Measurements from ENCODE around the gene ANKRD62. TPM values are rescaled to one million over a fixed set of nuclear protein-coding genes. Genes with fewer than 3 reads are reported as not detected.
"Not testable (repeated sequence)": the region's sequence is repeated elsewhere in the genome, so short reads cannot be mapped to it uniquely, and the experiment has no call there.

Gene ANKRD62
- total RNA-seq, 4 donors from 2014 or later = 0.13 TPM; not detected in 3

DNA sequence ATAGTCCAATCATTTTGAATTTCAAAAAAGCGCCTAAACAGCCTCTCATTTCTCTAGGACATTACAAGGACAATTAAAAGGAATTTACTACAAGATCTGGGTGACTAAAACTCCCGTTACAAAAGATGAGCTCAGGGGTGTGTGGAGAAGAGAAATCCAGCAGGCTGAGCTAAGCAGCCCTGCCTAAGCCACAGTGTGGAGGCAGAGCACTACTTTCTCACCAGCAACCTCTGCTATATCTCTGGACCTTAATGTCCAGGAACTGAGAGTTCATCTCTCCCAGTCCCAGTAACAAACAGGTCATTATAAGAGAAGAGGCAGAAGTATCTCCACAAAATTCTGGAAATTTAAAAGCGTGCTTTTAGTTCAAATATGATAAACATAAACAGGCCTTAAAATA lies 18.9 kb upstream of the ANKRD62 start:
- intact Hi-C loops (cut with DNase I) = no loop called here
- no peak for TF ChIP-seq POLR2A (IDR thresholded peaks at IDR 0.05)
- TF ChIP-seq, protein P1, sequence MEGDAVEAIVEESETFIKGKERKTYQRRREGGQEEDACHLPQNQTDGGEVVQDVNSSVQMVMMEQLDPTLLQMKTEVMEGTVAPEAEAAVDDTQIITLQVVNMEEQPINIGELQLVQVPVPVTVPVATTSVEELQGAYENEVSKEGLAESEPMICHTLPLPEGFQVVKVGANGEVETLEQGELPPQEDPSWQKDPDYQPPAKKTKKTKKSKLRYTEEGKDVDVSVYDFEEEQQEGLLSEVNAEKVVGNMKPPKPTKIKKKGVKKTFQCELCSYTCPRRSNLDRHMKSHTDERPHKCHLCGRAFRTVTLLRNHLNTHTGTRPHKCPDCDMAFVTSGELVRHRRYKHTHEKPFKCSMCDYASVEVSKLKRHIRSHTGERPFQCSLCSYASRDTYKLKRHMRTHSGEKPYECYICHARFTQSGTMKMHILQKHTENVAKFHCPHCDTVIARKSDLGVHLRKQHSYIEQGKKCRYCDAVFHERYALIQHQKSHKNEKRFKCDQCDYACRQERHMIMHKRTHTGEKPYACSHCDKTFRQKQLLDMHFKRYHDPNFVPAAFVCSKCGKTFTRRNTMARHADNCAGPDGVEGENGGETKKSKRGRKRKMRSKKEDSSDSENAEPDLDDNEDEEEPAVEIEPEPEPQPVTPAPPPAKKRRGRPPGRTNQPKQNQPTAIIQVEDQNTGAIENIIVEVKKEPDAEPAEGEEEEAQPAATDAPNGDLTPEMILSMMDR (IDR thresholded peaks at IDR 0.05) = peak in 1 of 6 experiments; percentile 22
- Histone ChIP-seq H3K27me3 (no peaks in the 10 kb centered on the region), H3K27ac (no peak overlapping the region), H3K4me1 (peaks cover 6 to 8% of the 10 kb centered on the region in 2 donors), H3K36me3 (no peaks in the 10 kb centered on the region), H3K9me3 (no peaks in the 10 kb centered on the region), H3K4me3 (replicated peaks in 1 of 3) (no peak overlapping the region)
- DNase-seq = no peak
- 89 to 92% methylated on average over 3 of the region's 3 CpGs for whole genome bisulfite sequencing, 2 donors

DNA sequence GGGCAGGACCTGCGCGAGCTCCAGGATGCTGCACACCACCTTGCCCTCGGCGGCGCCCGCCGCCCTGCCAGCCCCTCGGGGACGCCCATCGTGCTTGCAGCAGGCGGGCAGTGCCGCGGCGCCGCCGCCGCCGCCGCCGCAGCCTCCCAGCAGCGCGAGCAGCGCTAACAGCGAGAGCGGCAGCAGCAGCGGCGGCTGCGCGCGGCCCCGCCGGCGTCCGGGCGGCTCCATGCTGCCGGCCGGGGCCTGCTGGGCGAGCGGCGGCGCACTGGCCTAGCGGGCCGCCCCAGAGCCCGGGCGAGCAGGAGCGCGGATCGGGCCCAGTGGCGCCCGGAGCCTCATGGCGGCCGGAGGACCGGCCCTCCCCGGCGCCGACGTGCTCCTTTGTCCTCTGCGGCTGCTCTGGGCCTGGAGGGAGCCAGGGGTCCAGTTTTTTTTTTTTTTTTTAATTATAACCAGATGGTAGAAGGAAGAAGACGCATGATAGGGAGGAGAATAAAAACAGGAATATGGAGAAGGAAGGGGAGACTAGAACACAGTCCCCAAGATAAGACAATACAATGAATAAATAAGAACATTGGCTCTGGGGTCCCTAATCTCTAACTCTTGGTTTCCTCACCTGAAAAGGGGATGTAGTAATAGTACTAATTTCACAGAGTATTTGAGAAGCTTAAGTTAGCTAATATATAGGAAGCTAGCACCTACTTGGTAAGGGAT lies 17.1 kb upstream of the ANKRD62 start:
- H3K27ac ChIP-seq = peak overlapping the region in 2 of 3 donors; percentile 49 to 75
- no peaks in the 10 kb centered on the region for H3K9me3 ChIP-seq
- H3K4me1 ChIP-seq = peaks cover 14 to 17% of the 10 kb centered on the region in 2 donors
- no peaks in the 10 kb centered on the region for H3K27me3 ChIP-seq
- no peaks in the 10 kb centered on the region for H3K36me3 ChIP-seq
- 36 to 51% methylated on average over 11 to 23 of the region's 59 CpGs for WGBS, 2 donors
- H3K4me3 ChIP-seq (replicated peaks in 1 of 3) = no peak overlapping the region
- intact Hi-C loops (cut with DNase I) = no loop called here
- peak; percentile 23 to 25 for DNase-seq
- peak in 1 of 2 donors; percentile 42 for TF ChIP-seq POLR2A (IDR thresholded peaks at IDR 0.05)
- TF ChIP-seq, protein P1 (IDR thresholded peaks at IDR 0.05) = no peak

GRCh38 chr18:12077994-12078393 lies 15.6 kb upstream of the ANKRD62 start:
- 40 to 66% methylated on average over 2 of the region's 4 CpGs for WGBS, 2 donors
- H3K9me3 ChIP-seq; intact Hi-C loops (cut with DNase I); H3K27me3 ChIP-seq; H3K36me3 ChIP-seq; H3K4me3 ChIP-seq (replicated peaks in 1 of 3); DNase-seq: not testable (repeated sequence)
- Histone ChIP-seq H3K27ac (peak overlapping the region in 1 of 3 donors; percentile 77), H3K4me1 (peaks cover 14 to 17% of the 10 kb centered on the region in 2 donors)

DNA sequence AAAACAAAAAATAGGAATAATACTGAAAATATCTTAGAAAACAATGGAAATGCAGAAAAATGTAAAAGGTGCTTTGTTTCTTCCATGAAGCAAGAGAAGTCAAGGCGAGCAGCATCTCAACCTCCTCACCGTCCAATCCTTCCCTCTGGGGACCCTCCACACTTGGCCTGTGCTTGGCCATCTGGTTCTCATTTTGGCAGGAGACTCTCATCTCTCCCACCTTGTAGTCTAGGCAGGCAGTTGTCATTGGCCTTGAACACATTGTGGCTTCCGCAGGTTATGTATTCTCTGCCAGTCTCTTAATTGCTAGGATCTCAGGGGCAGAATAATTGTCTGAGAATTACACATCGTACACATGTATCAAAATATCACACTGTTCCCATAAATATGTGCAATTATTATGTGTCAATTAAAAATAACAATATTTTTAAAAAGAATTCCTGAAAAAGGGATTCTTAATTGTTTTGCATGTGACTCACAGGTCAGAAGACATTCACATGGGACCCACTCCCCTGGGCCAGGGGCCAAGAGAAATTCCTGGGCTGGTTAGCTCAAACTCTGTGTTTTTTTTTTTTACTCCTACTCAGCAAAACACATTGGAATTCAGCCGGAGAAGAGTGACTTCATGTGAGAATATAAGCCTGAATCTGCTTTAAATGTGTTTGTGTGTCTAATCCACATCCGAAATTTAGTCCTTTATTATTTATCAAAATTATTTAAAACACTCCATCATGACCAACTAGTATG lies 14.0 kb upstream of the ANKRD62 start:
- no peaks in the 10 kb centered on the region for H3K27me3 ChIP-seq
- peaks cover 14 to 17% of the 10 kb centered on the region in 2 donors for H3K4me1 ChIP-seq
- peak overlapping the region; percentile 81 to 99 (median 93) for H3K27ac ChIP-seq
- intact Hi-C loops (cut with DNase I) = no loop called here
- no peaks in the 10 kb centered on the region for H3K9me3 ChIP-seq
- DNase-seq = peak; percentile 81 to 83
- no peak overlapping the region for H3K4me3 ChIP-seq (replicated peaks in 1 of 3)
- 37 to 44% methylated on average over 6 of the region's 6 CpGs for WGBS, 2 donors
- no peaks in the 10 kb centered on the region for H3K36me3 ChIP-seq
- TF ChIP-seq POLR2A (IDR thresholded peaks at IDR 0.05) = no peak
- TF ChIP-seq, protein P1 (IDR thresholded peaks at IDR 0.05) = no peak

DNA sequence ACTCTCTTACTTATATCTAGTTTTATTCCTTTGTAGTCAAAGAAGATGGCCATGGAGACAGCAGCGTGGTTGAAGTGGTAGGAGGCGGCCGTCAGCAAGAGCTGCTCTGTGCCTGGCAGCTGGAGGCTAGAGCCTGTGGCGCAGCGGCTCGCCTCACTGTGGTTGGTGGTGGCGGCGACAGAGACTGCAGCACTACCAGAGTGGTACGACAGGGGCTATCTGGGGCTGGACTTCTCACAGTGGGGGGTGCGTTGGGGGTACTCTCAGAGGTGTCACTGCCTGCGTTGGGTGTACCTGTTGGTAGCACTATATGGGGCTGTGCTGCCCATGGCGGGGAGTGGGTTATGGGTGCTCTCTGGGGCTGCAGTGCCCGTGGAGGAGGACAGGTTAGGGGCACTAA lies 8.5 kb upstream of the ANKRD62 start:
- Histone ChIP-seq H3K9me3 (no peaks in the 10 kb centered on the region), H3K27ac (no peak overlapping the region), H3K27me3 (no peaks in the 10 kb centered on the region), H3K4me3 (replicated peaks in 1 of 3) (no peak overlapping the region), H3K4me1 (peaks cover 13 to 18% of the 10 kb centered on the region in 2 donors), H3K36me3 (no peaks in the 10 kb centered on the region)
- no peak for DNase-seq
- no peak for TF ChIP-seq POLR2A (IDR thresholded peaks at IDR 0.05)
- TF ChIP-seq, protein P1 (IDR thresholded peaks at IDR 0.05) = no peak
- intact Hi-C loops (cut with DNase I) = no loop called here
- 92 to 93% methylated on average over 13 of the region's 13 CpGs for WGBS, 2 donors
